ENCODE results near the gene ADAT1. TPM values are rescaled to one million over a fixed set of nuclear protein-coding genes. Genes with fewer than 3 reads are reported as not detected.

The ADAT1 gene
- total and polyA plus RNA-seq, 9 donors: 9.5 to 59.8 (median 27.7) TPM

- no peak for DNase-seq
- intact Hi-C loops (cut with DNase I): loop anchor here in 1 of 4 donors (10.0 kb wide), 1 partner anchor 87 kb away; no protein-coding TSS in a partner anchor
- TF ChIP-seq CTCF (IDR thresholded peaks at IDR 0.05): no peak
- TF ChIP-seq POLR2A (IDR thresholded peaks at IDR 0.05): no peak
- no peak for TF ChIP-seq EP300 (IDR thresholded peaks at IDR 0.05)
- H3K36me3 ChIP-seq: no peaks in the 10 kb centered on the region
- H3K27me3 ChIP-seq: no peaks in the 10 kb centered on the region
- H3K9me3 ChIP-seq: no peaks in the 10 kb centered on the region
- H3K4me3 ChIP-seq: no peak overlapping the region
- WGBS, 3 donors: 76 to 93% (median 90%) methylated on average over 2 of the region's 2 CpGs
- H3K27ac ChIP-seq: no peak overlapping the region
- H3K4me1 ChIP-seq (ENCODE audit: insufficient read depth): no peaks in the 10 kb centered on the region
Measured at GRCh38 chr16:75658175-75658574, 35.1 kb upstream of the ADAT1 start.

- no peak for DNase-seq
- TF ChIP-seq CTCF (IDR thresholded peaks at IDR 0.05): no peak
- TF ChIP-seq EP300 (IDR thresholded peaks at IDR 0.05): no peak
- no peak for TF ChIP-seq POLR2A (IDR thresholded peaks at IDR 0.05)
- Histone ChIP-seq H3K9me3 (no peaks in the 10 kb centered on the region), H3K4me3 (no peak overlapping the region), H3K27me3 (no peaks in the 10 kb centered on the region), H3K4me1 (ENCODE audit: insufficient read depth) (peaks cover 6% of the 10 kb centered on the region), H3K36me3 (no peaks in the 10 kb centered on the region), H3K27ac (no peak overlapping the region)
- intact Hi-C loops (cut with DNase I): loop anchor here in 1 of 4 donors (10.0 kb wide), 1 partner anchor 91 kb away; no protein-coding TSS in a partner anchor
- WGBS, 3 donors: 63 to 75% (median 66%) methylated on average over 1 of the region's 1 CpG
Measured at GRCh38 chr16:75653922-75654321, 30.8 kb upstream of the ADAT1 start.

GRCh38 chr16:75648265-75649076, 25.4 kb upstream of the ADAT1 start:
- Histone ChIP-seq H3K27me3 (no peaks in the 10 kb centered on the region), H3K4me1 (ENCODE audit: insufficient read depth) (peaks cover 12% of the 10 kb centered on the region), H3K4me3 (peak overlapping the region; percentile 95), H3K27ac (peak overlapping the region; percentile 89 to 94), H3K9me3 (no peaks in the 10 kb centered on the region), H3K36me3 (no peaks in the 10 kb centered on the region)
- intact Hi-C loops (cut with DNase I): loop anchor here in 1 of 4 donors (10.0 kb wide), 1 partner anchor 174 kb away; no protein-coding TSS in a partner anchor
- 0% methylated on average over 62 of the region's 62 CpGs for WGBS, 3 donors
- DNase-seq: peak; percentile 79 to 89 (median 84)
- no peak for TF ChIP-seq CTCF (IDR thresholded peaks at IDR 0.05)
- no peak for TF ChIP-seq EP300 (IDR thresholded peaks at IDR 0.05)
- no peak for TF ChIP-seq POLR2A (IDR thresholded peaks at IDR 0.05)

- intact Hi-C loops (cut with DNase I): loop anchor here in 1 of 4 donors (10.0 kb wide), 1 partner anchor 173 kb away; no protein-coding TSS in a partner anchor
- Histone ChIP-seq H3K27me3 (no peaks in the 10 kb centered on the region), H3K4me3 (peak within 1 kb of the TSS; percentile 95), H3K36me3 (no peaks in the 10 kb centered on the region), H3K4me1 (ENCODE audit: insufficient read depth) (peaks cover 12% of the 10 kb centered on the region), H3K9me3 (no peaks in the 10 kb centered on the region), H3K27ac (peak within 1 kb of the TSS; percentile 89 to 94)
- TF ChIP-seq EP300 (IDR thresholded peaks at IDR 0.05): no peak
- TF ChIP-seq POLR2A (IDR thresholded peaks at IDR 0.05): peak; percentile 90
- TF ChIP-seq CTCF (IDR thresholded peaks at IDR 0.05): no peak
- DNase-seq: peak; percentile 90 to 94 (median 93)
- WGBS, 3 donors: 0 to 1% (median 0%) methylated on average over 59 to 76 of the region's 76 CpGs
Measured at GRCh38 chr16:75647492-75648264, 24.6 kb upstream of the ADAT1 start, which contains the start of the genes KARS1 and TERF2IP. KARS1 (minus strand) TSS chr16:75647665; CDS start chr16:75647639, 26 bp downstream. TERF2IP (plus strand) TSS chr16:75647773; CDS start chr16:75647883, 110 bp downstream.
